WI38 (cell line): ENCODE results near the gene GALNT2.

Experiments used
- H3K4me3 ChIP-seq: 2 replicates; pipeline ENCODE4 v1.5.1; 2011; ENCODE audit warnings: low read depth, mild to moderate bottlenecking, control low read depth, low read length
- TF ChIP-seq, protein P1 (sequence below): IDR thresholded peaks from 2 replicates; pipeline ENCODE4 v1.5.1; 2012; ENCODE audit warnings: low read depth, mild to moderate bottlenecking, control low read depth, low read length

The GALNT2 gene

GRCh38 chr1:230313453-230314141 is 246.6 kb downstream of the GALNT2 start:
- TF ChIP-seq, protein P1, sequence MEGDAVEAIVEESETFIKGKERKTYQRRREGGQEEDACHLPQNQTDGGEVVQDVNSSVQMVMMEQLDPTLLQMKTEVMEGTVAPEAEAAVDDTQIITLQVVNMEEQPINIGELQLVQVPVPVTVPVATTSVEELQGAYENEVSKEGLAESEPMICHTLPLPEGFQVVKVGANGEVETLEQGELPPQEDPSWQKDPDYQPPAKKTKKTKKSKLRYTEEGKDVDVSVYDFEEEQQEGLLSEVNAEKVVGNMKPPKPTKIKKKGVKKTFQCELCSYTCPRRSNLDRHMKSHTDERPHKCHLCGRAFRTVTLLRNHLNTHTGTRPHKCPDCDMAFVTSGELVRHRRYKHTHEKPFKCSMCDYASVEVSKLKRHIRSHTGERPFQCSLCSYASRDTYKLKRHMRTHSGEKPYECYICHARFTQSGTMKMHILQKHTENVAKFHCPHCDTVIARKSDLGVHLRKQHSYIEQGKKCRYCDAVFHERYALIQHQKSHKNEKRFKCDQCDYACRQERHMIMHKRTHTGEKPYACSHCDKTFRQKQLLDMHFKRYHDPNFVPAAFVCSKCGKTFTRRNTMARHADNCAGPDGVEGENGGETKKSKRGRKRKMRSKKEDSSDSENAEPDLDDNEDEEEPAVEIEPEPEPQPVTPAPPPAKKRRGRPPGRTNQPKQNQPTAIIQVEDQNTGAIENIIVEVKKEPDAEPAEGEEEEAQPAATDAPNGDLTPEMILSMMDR, result no peak

GRCh38 chr1:230314142-230314470 is 247.1 kb downstream of the GALNT2 start:
- TF ChIP-seq, protein P1, result no peak
- H3K4me3 ChIP-seq, result no peak overlapping the region

More at GRCh38 chr1:230313453-230314141, 246.6 kb downstream of the GALNT2 start:
- no peak overlapping the region for H3K4me3 ChIP-seq

- no peak overlapping the region for H3K4me3 ChIP-seq
- TF ChIP-seq, protein P1, result no peak
Observed at GRCh38 chr1:230315099-230315498, 248.1 kb downstream of the GALNT2 start.

- H3K4me3 ChIP-seq, result no peak overlapping the region
- TF ChIP-seq, protein P1, result no peak
Observed at GRCh38 chr1:230316864-230317745, 250.1 kb downstream of the GALNT2 start.

DNA sequence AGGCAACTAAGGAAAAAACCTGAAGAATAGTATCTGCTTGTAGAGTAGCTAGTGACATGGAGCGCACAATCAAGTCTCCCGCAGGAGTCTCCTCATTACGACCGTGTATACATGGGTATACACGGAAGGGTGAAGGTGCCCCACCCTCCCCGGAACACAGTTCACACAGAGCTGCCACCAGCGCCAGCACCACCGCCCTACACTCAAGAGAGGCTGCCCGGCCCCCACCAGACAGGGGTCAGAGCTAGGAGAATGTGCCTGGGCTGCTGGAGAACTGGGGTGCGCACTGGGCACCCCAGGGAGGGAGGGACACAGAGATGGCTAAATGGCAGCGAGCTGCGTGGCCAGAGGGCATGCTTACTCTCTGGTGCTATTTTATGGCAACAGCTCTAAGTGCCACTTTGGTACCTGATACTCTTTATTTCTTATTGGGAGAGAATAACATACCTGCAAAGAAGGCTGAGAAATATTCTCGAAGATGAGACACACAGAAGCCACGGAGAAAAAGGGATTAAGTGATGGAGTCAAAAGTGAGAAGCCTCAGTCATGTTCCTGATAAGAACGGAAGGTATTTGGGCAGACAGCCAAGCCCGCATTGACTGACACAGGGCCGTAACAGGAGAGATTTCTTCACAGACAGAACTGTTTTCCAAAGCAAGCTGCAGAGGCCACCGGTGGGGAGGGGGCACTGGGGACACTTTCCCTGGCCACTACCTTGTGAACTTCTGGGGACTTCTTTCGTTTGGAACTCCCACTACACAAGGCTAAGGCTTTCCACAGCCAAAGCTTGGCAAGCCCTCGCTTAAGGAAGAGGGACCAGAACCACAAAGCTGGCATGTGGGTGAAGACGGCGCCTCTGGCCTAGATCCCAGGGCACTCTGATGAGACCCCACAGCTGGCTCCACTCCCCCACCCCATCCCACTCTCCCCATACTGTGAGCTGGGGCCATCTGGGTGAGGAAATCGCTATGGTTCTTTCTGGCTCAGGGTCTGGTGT is 251.1 kb downstream of the GALNT2 start:
- no peak overlapping the region for H3K4me3 ChIP-seq
- TF ChIP-seq, protein P1, result no peak

- TF ChIP-seq, protein P1, result no peak
- H3K4me3 ChIP-seq, result no peak overlapping the region
Observed at GRCh38 chr1:230319014-230319747, 252.1 kb downstream of the GALNT2 start.
